Ovary (tissue), 3 donors: ENCODE measurements around the gene CDC42SE2.

Experiments used
- CTCF ChIP-seq, 3 donors: fragments of 450-650 bp in 2 of 3; fragments of 200-600 bp in 1 of 3; IDR thresholded peaks; one replicate each; pipeline versions ENCODE4 v1.5.1 to v1.8.0; 2016 to 2022; ENCODE audit warnings: antibody characterized with exemption in 3 of 3, mild to moderate bottlenecking in 1 of 3
- EP300 ChIP-seq: sonication (generic); formaldehyde crosslinking; IDR thresholded peaks from one replicate; pipeline ENCODE4 v1.6.1; 2017; ENCODE audit warnings: antibody characterized with exemption
- POLR2A ChIP-seq: fragments of 450-650 bp; IDR thresholded peaks from one replicate; pipeline ENCODE4 v1.6.1; 2017; ENCODE audit warnings: antibody characterized with exemption, mild to moderate bottlenecking, moderate library complexity
- donor health status: DM: no; HTN: no; CAD: no.

GRCh38 chr5:131400585-131400984 is 136.7 kb downstream of the CDC42SE2 start:
- TF ChIP-seq CTCF (IDR thresholded peaks at IDR 0.05) (no peak), EP300 (no peak), POLR2A (no peak)
